IPS DF 19.7 (cell line): Measurements from ENCODE around the gene KCND1.
"Not testable (repeated sequence)": the region's sequence is repeated elsewhere in the genome, so short reads cannot be mapped to it uniquely, and the experiment has no call there.

Source experiments
- DNase-seq: peaks from one replicate; pipeline ENCODE4 v3.0.0-alpha.2; 2013; ENCODE audit warnings: low read depth, low spot score

Gene KCND1

DNA sequence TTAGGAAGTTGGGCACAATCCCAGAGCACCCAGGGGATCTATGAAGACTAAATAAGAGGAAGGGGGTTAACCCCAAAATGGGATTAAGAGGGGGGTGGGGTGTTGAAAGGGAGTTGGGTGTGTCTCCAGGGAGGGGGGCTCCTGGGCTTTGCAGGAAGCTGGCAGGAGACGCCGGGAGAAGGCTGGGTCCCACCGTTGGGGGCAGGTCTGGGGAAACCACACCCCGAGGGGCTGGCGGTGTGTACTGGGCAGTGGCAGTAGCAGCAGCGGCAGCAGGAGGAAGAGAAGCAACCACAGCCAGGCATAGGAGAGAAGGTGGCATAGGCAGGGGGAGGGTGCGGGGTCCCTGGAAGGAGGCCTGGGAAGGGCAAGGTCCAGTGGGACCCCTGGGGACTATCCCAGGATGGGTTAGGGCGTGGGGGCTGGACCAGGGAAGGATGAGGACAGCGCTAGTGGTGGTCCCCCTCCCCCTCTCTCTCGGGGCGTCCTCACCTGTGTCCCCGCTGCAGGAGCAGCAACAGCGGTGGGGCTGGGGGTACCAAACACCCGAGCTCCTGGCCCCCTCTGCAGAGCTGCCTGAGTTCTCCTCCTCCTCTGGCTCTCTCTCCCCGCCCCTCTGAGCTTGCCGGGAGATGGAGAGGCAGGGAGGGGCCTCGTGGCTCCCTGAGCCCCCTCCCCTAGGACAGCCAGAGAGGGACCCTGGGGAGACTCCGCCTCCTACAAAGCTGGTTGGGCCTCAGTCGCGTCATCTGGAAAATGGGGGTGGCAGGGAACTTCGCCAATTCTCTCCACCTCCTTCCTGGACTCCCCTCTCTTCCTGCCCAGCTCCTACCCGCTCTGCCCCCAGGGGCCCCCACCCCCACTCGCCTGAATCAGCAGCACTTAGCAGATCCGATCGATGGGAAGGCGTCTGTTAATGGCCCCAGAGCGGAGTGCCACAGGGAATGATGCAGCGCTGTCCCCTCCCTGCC is at the start of gene KCND1:
TSS of gene KCND1 (minus strand) at position 596 of the 971 bp plus-strand sequence. CDS start 1,573 bp downstream, outside the sequence.
- DNase-seq = no peak

DNA sequence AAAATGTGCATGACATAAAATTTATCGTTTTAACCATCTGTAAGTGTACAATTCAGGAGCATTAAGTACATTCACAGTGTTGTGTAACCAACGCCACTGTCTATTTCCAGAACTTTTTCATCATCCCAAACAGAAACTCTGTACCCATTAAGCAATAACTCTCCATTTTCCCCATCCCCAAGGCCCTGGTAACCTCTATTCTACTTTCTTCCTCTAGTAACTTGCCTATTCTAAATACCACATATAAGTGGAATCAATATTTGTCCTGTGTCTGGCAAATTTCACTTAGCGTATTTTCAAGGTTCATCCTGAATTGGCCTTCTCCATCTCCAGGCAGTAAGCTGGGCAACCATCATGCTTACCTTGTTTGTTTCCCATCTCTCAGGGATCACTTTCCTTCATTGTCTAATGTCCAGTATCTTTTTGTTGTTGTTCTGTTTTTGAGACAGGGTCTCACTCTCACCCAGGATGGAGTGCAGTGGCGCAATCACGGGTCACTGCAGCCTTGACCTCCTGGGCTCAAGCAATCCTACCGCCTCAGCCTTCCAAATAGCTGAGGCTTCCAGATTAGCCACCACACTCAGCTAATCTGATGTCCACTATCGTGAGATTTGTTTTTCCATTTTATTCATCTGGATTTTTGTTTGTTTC is 48.1 kb upstream of the KCND1 start:
- no peak for DNase-seq

GRCh38 chrX:49019050-49019449 is 47.4 kb upstream of the KCND1 start:
- no peak for DNase-seq

- DNase-seq = no peak
Measured at GRCh38 chrX:49003696-49004095, 32.1 kb upstream of the KCND1 start.

- peak; percentile 38 for DNase-seq
Measured at GRCh38 chrX:49002091-49002935, 30.7 kb upstream of the KCND1 start, which contains the start of gene GRIPAP1. TSS of gene GRIPAP1 (minus strand) at chrX:49002264. CDS start at chrX:49002229, 35 bp downstream.

- peak; percentile 54 for DNase-seq
Measured at GRCh38 chrX:49001521-49002090, 30.0 kb upstream of the KCND1 start.

DNA sequence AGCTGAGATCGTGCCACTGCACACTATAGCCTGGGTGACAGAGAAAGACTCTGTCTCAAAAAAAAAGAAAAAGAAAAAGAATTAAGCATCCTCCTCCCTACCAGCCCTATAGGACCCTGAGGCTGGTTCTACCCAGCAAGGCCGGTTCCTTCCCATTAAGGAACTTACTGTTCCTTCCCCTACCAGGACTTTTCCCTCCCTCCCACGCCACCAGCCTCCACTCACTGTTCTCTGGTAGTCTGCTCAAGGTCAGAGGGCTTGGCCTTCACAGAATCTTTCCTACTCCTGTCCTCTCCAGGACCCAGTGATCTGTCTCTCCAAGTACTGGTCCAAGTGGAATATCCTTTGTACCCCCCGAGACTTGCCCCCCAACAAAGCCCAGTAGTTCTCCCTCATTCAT is 29.0 kb upstream of the KCND1 start:
- DNase-seq = no peak

DNA sequence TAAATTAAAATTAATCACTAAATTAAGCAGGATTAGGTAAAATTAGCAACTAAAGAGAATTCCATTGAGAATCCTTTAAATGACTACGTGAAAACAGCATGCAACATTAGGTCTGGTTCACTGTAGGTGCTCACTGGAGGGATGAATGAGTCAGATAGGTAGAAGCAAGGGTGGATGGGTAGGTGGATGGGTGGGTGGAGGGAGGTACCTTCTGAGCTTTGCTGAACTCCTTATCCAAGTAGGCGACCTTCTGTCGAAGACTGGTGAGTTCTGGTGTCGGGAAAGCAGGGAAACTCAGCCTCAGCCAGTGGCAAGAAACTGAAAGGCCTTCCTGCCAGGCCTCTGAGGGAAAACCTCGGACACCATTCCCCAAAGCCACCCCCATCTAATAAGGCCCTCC is 27.4 kb upstream of the KCND1 start:
- DNase-seq = no peak

GRCh38 chrX:48998391-48998790 is 26.7 kb upstream of the KCND1 start:
- no peak for DNase-seq

- DNase-seq = no peak
Measured at GRCh38 chrX:48997865-48998264, 26.2 kb upstream of the KCND1 start.

- no peak for DNase-seq
Measured at GRCh38 chrX:48997455-48997854, 25.8 kb upstream of the KCND1 start.

DNA sequence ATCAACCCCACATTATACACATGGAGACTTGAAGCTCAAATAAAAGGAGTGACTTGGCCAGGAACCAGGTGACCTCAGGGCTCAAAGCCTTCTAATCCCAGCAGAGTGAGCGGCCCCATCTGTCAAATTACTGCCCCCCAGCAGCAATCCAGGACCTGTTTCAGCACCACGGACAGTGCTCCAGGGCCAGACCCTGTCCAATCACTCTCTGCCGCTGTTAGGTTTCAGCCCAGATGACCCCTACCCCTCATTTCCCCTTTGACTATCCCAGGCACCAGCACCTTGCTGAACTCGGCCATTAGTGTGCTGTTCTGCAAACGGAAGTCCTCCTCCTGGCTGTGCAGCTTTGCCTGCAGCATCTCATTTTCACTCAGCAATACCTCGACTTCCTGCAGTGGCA is 25.3 kb upstream of the KCND1 start:
- no peak for DNase-seq

DNA sequence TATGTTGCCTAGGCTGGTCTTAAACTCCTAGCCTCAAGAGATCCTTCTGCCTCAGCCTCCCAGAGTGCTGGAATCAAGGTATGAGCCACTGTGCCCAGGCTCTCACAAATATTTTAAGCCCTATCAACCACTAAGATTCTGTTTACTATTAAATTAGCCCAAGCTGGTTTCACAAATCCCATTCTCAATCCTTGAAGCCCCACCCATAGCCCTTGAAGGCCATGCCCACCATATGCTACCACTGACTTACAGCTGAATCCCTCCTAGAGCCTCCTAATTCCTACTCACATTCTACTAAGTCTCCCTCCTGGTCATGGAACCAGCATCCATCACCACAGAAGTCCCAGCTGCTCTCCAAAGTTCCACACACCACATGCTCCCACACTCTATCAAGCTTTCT is 20.7 kb upstream of the KCND1 start:
- no peak for DNase-seq

GRCh38 chrX:48989483-48989882 is 17.8 kb upstream of the KCND1 start:
- no peak for DNase-seq

DNA sequence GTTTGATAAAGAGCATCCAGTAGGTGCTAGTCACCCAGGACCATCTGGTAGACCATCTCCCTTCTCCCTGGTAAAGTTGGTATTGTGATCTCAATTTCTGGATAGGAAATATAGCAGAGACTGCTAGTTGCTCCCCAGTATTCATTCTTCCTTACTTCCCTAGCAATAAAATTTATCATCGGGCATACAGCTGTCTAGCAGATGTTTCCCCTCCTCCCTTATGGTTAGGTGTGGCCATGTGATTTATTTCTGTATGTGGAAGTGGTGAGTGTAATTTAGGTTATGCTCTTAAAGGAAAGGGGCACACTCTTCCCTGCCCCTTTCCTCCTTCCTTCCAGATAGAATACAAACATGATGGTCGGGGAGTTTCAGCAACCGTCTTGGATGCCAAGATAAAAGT is 12.3 kb upstream of the KCND1 start:
- no peak for DNase-seq

DNA sequence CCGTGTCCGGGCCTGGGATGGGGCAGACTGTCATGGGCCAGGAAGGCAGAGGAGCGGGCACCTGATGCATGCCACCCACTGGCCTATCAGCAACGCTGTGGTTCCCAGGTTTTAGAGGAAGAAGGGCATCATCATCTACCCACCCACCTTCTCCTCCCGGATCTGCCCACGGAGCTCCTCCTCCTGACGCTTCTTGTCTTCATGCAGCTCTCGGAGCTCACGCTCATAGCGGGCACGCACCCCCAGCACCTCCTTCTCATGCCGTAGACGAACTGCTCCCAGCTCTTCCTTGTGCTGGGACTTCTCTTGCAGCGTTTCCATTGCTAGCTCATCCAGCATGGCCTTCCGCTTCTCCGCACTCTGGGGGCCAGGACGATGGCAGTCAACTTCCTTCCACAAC is 11.4 kb upstream of the KCND1 start:
- DNase-seq = no peak

DNA sequence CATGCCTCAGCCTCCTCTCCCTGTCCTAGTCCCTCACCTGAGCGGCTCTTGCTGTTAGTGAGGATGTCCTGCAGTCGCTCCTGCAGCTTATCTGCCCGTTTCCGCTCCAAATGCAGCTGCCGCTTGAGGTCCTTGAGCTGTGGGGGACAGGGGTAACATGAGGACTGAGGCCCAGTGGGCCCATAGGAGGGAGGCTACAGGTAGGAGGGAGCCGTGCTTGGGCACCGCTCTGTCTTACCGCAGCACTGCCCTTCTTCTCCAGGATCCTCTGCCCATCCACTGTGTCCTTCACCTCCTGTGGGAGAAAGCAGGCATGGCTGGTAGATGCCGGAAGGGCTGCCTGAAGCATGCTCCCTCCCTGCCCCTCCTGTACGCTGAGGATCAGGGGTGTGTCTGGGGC is 9.5 kb upstream of the KCND1 start:
- no peak for DNase-seq

DNA sequence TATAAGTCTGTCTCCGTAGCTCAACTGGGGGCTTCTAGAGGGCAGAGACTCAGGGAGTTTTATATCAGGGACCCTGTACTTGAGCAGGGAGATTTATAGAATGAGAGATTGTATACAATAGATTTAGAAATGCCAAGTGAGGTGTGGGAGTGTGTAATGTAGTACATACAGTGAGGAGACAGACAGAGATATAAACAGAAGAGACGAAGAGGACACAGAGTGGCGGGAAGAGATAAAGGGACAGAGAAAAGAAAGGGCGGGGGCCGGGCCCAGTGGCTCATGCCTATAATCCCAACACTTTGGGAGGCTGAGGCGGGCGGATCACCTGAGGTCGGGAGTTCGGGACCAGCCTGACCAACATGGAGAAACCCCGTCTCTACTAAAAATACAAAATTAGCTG is 8.7 kb upstream of the KCND1 start:
- DNase-seq = not testable (repeated sequence)

DNA sequence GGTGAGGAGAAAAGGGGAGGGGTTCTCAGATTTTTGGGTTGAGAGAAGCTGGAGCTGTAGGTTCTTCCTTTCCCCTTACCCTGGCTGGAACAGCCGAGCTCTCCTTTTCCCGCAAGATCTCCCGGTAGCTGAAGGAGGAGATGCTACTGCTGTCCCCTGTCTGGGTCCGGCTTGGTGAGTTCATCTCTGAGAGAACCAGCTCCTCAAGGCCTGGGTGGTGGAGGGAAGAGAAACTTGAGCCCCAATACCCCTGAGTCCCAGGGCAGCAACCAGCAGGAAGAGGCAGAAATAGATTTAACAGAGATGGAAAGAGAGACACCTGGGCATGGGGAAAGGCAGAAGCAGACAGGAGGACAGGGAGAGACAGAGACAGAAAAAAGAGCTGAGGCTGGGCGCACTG is 6.6 kb upstream of the KCND1 start:
- no peak for DNase-seq

GRCh38 chrX:48976086-48976485 is 4.4 kb upstream of the KCND1 start:
- no peak for DNase-seq

DNA sequence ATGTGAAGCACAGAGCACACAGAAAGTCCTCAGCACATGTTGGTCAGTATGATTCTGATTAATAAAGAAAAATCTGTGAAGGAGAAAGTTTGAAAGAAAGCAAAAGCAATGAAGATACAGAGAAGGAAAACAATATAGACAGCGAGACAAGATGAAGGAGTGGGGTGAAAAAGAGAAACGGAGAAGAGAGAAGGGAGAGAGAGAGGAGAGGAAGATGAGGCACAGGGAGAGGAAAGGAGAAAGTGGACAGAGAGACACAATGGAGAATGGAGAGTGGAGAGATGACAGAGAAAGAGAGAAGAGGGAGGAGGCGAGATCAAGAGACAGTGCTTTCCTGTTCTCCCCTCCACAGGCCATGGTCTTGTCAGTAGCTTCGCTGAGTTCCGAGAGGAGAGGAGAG is 3.9 kb upstream of the KCND1 start:
- DNase-seq = no peak

DNA sequence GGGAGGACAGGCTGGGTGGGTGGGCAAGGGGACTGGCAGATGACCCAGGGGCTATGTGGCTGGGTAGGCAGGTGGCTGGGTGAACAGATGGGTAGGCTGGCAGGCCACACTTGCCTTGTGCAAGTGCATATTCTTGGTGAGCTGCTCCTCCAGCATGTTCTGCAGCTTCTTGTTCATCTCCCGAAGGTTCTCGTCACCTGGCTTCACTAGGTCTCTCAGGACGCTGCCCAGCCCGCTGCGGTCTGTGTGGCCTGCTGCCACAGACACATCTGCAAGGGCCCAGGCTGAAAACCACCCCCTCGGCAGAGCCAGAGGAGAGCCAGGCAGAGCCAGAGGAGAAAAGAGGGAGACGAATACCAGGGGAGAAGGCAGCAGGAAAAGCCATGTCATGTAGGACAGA is 3.4 kb upstream of the KCND1 start:
- DNase-seq = no peak
